HCT116 (cell line): ENCODE results near the gene AFAP1. TPM values are rescaled to one million over a fixed set of nuclear protein-coding genes. Genes with fewer than 3 reads are reported as not detected.

Experiments
- ATAC-seq: fragments of 200-7000 bp; cut with Tn5 transposase; 2 replicates; pipeline ENCODE4 v1.9.1; 2020; ENCODE audit warnings: mild to moderate bottlenecking, moderate library complexity
- BruUV-seq: library from RNA; stranded (reverse); fragments of 400-500 nt; replicated peaks from 2 replicates; lab custom pipeline; 2021; lab: Mats Ljungman, UMichigan
- CTCF ChIA-PET: fragments of 300-600 bp; sonication (Branson Sonifier 250); formaldehyde crosslinking; loops from one replicate; lab custom pipeline; 2021; ENCODE audit warnings: antibody characterized with exemption; lab: Charles Lee
- POLR2A ChIA-PET: fragments of 300-600, 350-600 bp; sonication (Branson Sonifier 250); formaldehyde crosslinking; loops from one replicate; lab custom pipeline; 2021; ENCODE audit warnings: antibody characterized with exemption; lab: Charles Lee
- RAD21 ChIA-PET, 2 experiments: fragments of 300-600 bp; sonication (Branson Sonifier 250); formaldehyde crosslinking; loops; one replicate each; lab custom pipeline; 2023; ENCODE audit warnings: low total read pairs in 2 of 2; ENCODE audit not compliant: uncharacterized antibody in 2 of 2, unreplicated experiment in 2 of 2, low non-redundant PET in 1 of 2; lab: Charles Lee
- DNase-seq: peaks from one replicate; pipeline ENCODE4 v3.0.0-alpha.2; 2010; ENCODE audit warnings: low read depth, low spot score
- H2AFZ ChIP-seq: fragments of 200-600 bp; shearing (Covaris generic), sonication (generic); 2 replicates; pipeline ENCODE4 v1.6.1; 2017; ENCODE audit warnings: low read depth, mixed run types, mixed read lengths, antibody characterized with exemption, low read length; ENCODE audit not compliant: poor library complexity, severe bottlenecking
- H3K27ac ChIP-seq: 2 replicates; pipeline ENCODE4 v1.5.1; 2012; ENCODE audit warnings: low read depth, low read length
- H3K27me3 ChIP-seq: fragments of 200-600 bp; sonication (generic); 2 replicates; pipeline ENCODE4 v1.6.1; 2016; ENCODE audit warnings: mixed run types, low read length, mixed read lengths; ENCODE audit not compliant: insufficient read depth
- H3K36me3 ChIP-seq, 2 experiments: fragments of 200-500 bp in 1 of 2; fragments of 200-600 bp in 1 of 2; sonication (Bioruptor generic) in 1 of 2; sonication (generic) in 1 of 2; 2 replicates each; pipeline versions ENCODE4 v1.5.1 to v1.6.1; 2014 to 2016; ENCODE audit warnings: low read length in 2 of 2, inconsistent platforms in 1 of 2, mixed read lengths in 1 of 2, mixed run types in 1 of 2; ENCODE audit not compliant: insufficient read depth in 2 of 2, control insufficient read depth in 1 of 2
- H3K4me1 ChIP-seq, 2 experiments: fragments of 200-600 bp in 1 of 2; sonication (generic) in 1 of 2; 2 replicates each; pipeline versions ENCODE4 v1.5.1 to v1.6.1; 2012 to 2017; ENCODE audit warnings: low read length in 2 of 2, inconsistent platforms in 1 of 2, mild to moderate bottlenecking in 1 of 2, mixed read lengths in 1 of 2, mixed run types in 1 of 2, moderate library complexity in 1 of 2; ENCODE audit not compliant: insufficient read depth in 2 of 2, control insufficient read depth in 1 of 2
- H3K4me2 ChIP-seq: fragments of 200-600 bp; sonication (generic); 2 replicates; pipeline ENCODE4 v1.6.1; 2017; ENCODE audit warnings: mixed run types, low read length, mixed read lengths
- H3K4me3 ChIP-seq, 2 experiments: fragments of 200-600 bp in 1 of 2; sonication (generic) in 1 of 2; replicated peaks in 1 of 2; 2 replicates each; pipeline ENCODE4 v1.5.1; 2011 to 2016; ENCODE audit warnings: low read length in 2 of 2, control low read depth in 1 of 2, low read depth in 1 of 2, mild to moderate bottlenecking in 1 of 2, mixed read lengths in 1 of 2, mixed run types in 1 of 2
- H3K79me2 ChIP-seq: fragments of 200-600 bp; sonication (generic); 2 replicates; pipeline ENCODE4 v1.6.1; 2017; ENCODE audit warnings: mild to moderate bottlenecking, mixed run types, low read length, moderate library complexity, mixed read lengths; ENCODE audit not compliant: insufficient read depth
- H3K9ac ChIP-seq: fragments of 200-600 bp; sonication (generic); 2 replicates; pipeline ENCODE4 v1.6.1; 2016; ENCODE audit warnings: low read length, mixed read lengths
- H3K9me2 ChIP-seq: fragments of 200-600 bp; sonication (generic), shearing (Covaris generic); 2 replicates; pipeline ENCODE4 v1.6.1; 2017; ENCODE audit warnings: mixed run types, mild to moderate bottlenecking, moderate library complexity; ENCODE audit not compliant: insufficient read depth
- H3K9me3 ChIP-seq, 2 experiments: fragments of 200-500 bp in 1 of 2; fragments of 200-600 bp in 1 of 2; sonication (Bioruptor generic) in 1 of 2; sonication (generic) in 1 of 2; 2 replicates each; pipeline ENCODE4 v1.6.1; 2014 to 2017; ENCODE audit warnings: low read length in 2 of 2, mixed read lengths in 2 of 2, inconsistent platforms in 1 of 2, low read depth in 1 of 2, mild to moderate bottlenecking in 1 of 2, mixed run types in 1 of 2, moderate library complexity in 1 of 2; ENCODE audit not compliant: control insufficient read depth in 1 of 2, insufficient read depth in 1 of 2
- H4K20me1 ChIP-seq: fragments of 200-600 bp; sonication (generic), shearing (Covaris generic); 2 replicates; pipeline ENCODE4 v1.6.1; 2017; ENCODE audit warnings: mixed run types, mild to moderate bottlenecking, moderate library complexity; ENCODE audit not compliant: insufficient read depth
- CBX3 ChIP-seq: IDR thresholded peaks from 2 replicates; pipeline ENCODE4 v1.6.1; 2012; ENCODE audit warnings: low read depth
- CTCF ChIP-seq, 3 experiments: fragments of 200-600 bp in 1 of 3; sonication (generic) in 1 of 3; IDR thresholded peaks in 2 of 3; conservative IDR thresholded peaks in 1 of 3; 2 replicates each; pipeline ENCODE4 v1.5.1; 2012 to 2017; ENCODE audit warnings: low read depth in 2 of 3, low read length in 2 of 3, antibody characterized with exemption in 1 of 3, borderline replicate concordance in 1 of 3, control low read depth in 1 of 3, mild to moderate bottlenecking in 1 of 3, mixed read lengths in 1 of 3, mixed run types in 1 of 3, moderate library complexity in 1 of 3; ENCODE audit not compliant: insufficient read depth in 1 of 3
- EGR1 ChIP-seq: IDR thresholded peaks from 2 replicates; pipeline ENCODE4 v1.6.1; 2012; ENCODE audit warnings: low read depth
- EZH2 ChIP-seq: fragments of 200-600 bp; sonication (generic); IDR thresholded peaks from 2 replicates; pipeline ENCODE4 v1.6.1; 2017; ENCODE audit warnings: antibody characterized with exemption, mixed run types
- EZH2phosphoT487 ChIP-seq: fragments of 200-600 bp; IDR thresholded peaks from 2 replicates; pipeline ENCODE4 v1.6.1; 2018; ENCODE audit warnings: antibody characterized with exemption, borderline replicate concordance
- POLR2A ChIP-seq: IDR thresholded peaks from 2 replicates; pipeline ENCODE4 v1.7.0; 2011; ENCODE audit warnings: borderline replicate concordance; ENCODE audit not compliant: insufficient read depth, insufficient read length; ENCODE audit errors: extremely low read depth
- POLR2AphosphoS5 ChIP-seq: IDR thresholded peaks from 2 replicates; pipeline ENCODE4 v1.6.1; 2011; ENCODE audit warnings: mild to moderate bottlenecking, low read depth, low read length, moderate library complexity
- REST ChIP-seq: IDR thresholded peaks from 2 replicates; pipeline ENCODE4 v1.6.1; 2012; ENCODE audit warnings: low read depth
- SIN3A ChIP-seq: IDR thresholded peaks from 2 replicates; pipeline ENCODE4 v1.6.1; 2012; ENCODE audit warnings: low read depth
- SP1 ChIP-seq: IDR thresholded peaks from 2 replicates; pipeline ENCODE4 v1.6.1; 2012; ENCODE audit warnings: low read depth
- TCF7L2 ChIP-seq: IDR thresholded peaks from 2 replicates; pipeline ENCODE4 v1.7.0; 2011; ENCODE audit warnings: borderline replicate concordance, inconsistent platforms; ENCODE audit not compliant: insufficient read depth, insufficient read length; ENCODE audit errors: extremely low read depth
- ZBTB33 ChIP-seq: IDR thresholded peaks from 2 replicates; pipeline ENCODE4 v1.6.1; 2011; ENCODE audit warnings: mild to moderate bottlenecking, low read length, moderate library complexity; ENCODE audit not compliant: insufficient replicate concordance; ENCODE audit errors: extremely low read depth
- ZFX ChIP-seq: fragments of 450-650 bp; IDR thresholded peaks from 2 replicates; pipeline ENCODE4 v1.6.1; 2017
- intact Hi-C: fragments of 100-400 bp; cut with micrococcal nuclease; formaldehyde crosslinking; loops from 2 replicates; pipeline ENCODE4 v1.10.0; 2022
- total RNA-seq: library from RNA; stranded (reverse); gene quantifications from one replicate; pipeline ENCODE4 v1.2.1, GENCODE V29; 2021; ENCODE audit not compliant: unreplicated experiment

The AFAP1 gene
- total RNA-seq, 1 experiment from 2014 or later = 19.4 TPM

GRCh38 chr4:7824218-7824617 is 115.4 kb downstream of the AFAP1 start:
- no peak overlapping the region for H3K27ac ChIP-seq
- TF ChIP-seq CBX3 (no peak), ZFX (no peak), EZH2 (no peak), SIN3A (no peak), POLR2A (no peak), REST (no peak), POLR2AphosphoS5 (no peak)
- TF ChIP-seq, all 23 proteins: peak for 0
- H2AFZ ChIP-seq = no peak overlapping the region
- no peaks in the 10 kb centered on the region for H3K9me3 ChIP-seq
- H3K4me2 ChIP-seq = no peak overlapping the region
- H4K20me1 ChIP-seq = no peaks in the 10 kb centered on the region
- ChIA-PET POLR2A (no interaction called here), CTCF (no interaction called here), RAD21 (no interaction called here)
- DNase-seq = no peak
- no peak for ATAC-seq
- BruUV-seq = no TSS peak
- H3K27me3 ChIP-seq = no peaks in the 10 kb centered on the region
- H3K36me3 ChIP-seq = no peaks in the 10 kb centered on the region
- H3K4me3 ChIP-seq = no peak overlapping the region
- no peaks in the 10 kb centered on the region for H3K9me2 ChIP-seq
- H3K9ac ChIP-seq = no peak overlapping the region
- H3K4me1 ChIP-seq = peaks cover 7 to 12% of the 10 kb centered on the region in 2 experiments; a peak in 2 of 4 replicates
- no peaks in the 10 kb centered on the region for H3K79me2 ChIP-seq
- intact Hi-C loops = no loop called here

- Histone ChIP-seq H3K9ac (no peak overlapping the region), H3K79me2 (no peaks in the 10 kb centered on the region), H3K4me2 (no peak overlapping the region), H3K9me2 (no peaks in the 10 kb centered on the region), H4K20me1 (no peaks in the 10 kb centered on the region), H3K27me3 (no peaks in the 10 kb centered on the region), H2AFZ (no peak overlapping the region), H3K27ac (no peak overlapping the region), H3K4me3 (no peak overlapping the region), H3K36me3 (no peaks in the 10 kb centered on the region), H3K9me3 (no peaks in the 10 kb centered on the region), H3K4me1 (peaks cover 4 to 5% of the 10 kb centered on the region in 2 experiments; a peak in 2 of 4 replicates)
- no TSS peak for BruUV-seq
- no peak for DNase-seq
- TF ChIP-seq POLR2A (no peak), SIN3A (no peak), EGR1 (no peak), TCF7L2 (no peak), POLR2AphosphoS5 (no peak), CTCF (IDR thresholded peaks at IDR 0.05 in 2 of 3, conservative IDR thresholded peaks at IDR 0.05 in 1 of 3; ENCODE audit: borderline replicate concordance in 1 of 3, insufficient read depth in 1 of 3, low read depth in 2 of 3, low read length in 2 of 3) (no peak), EZH2phosphoT487 (no peak), ZBTB33 (no peak), SP1 (no peak)
- ChIA-PET RAD21 (no interaction called here), CTCF (interaction anchor here (0.9 kb wide), 1 partner anchor 19 kb away, joined by 4 read pairs; no protein-coding TSS in a partner anchor), POLR2A (no interaction called here)
- no peak for ATAC-seq
- intact Hi-C loops = no loop called here
Observed at GRCh38 chr4:7823416-7823824, 116.2 kb downstream of the AFAP1 start.
